Natural killer cell treated with Interleukin-12 subunit alpha and Interleukin-12 subunit beta and Interleukin-15 and Interleukin-18, amount 100 ng/mL, for 72 hours (primary cell): Measurements from ENCODE around the gene ZNF787. TPM values are rescaled to one million over a fixed set of nuclear protein-coding genes. Genes with fewer than 3 reads are reported as not detected.
"Not testable (repeated sequence)": the region's sequence is repeated elsewhere in the genome, so short reads cannot be mapped to it uniquely, and the experiment has no call there.

Source experiments
- ATAC-seq, 2 donors: fragments of 150-1000 bp; cut with Tn5 transposase in 1 of 2; sonication (Bioruptor Pico), chemical (Tn5 transposase) in 1 of 2; 2 replicates each; pipeline ENCODE4 v1.10.0; 2021
- DNase-seq: peaks from one replicate; pipeline ENCODE4 v3.0.0; 2022; ENCODE audit warnings: low spot score
- H3K27ac Mint-ChIP-seq, 2 donors: 1 replicate in 1 of 2; 2 replicates in 1 of 2; pipeline ENCODE4 v1.8.0; 2022; ENCODE audit warnings: mixed read lengths in 2 of 2, mild to moderate bottlenecking in 1 of 2, moderate library complexity in 1 of 2
- H3K27me3 Mint-ChIP-seq, 2 donors: 1 replicate in 1 of 2; 2 replicates in 1 of 2; pipeline ENCODE4 v1.8.0; 2022; ENCODE audit warnings: mixed read lengths in 2 of 2
- H3K36me3 Mint-ChIP-seq: one replicate; pipeline ENCODE4 v1.8.0; 2022; ENCODE audit warnings: mixed read lengths
- H3K4me1 Mint-ChIP-seq, 2 donors: 1 replicate in 1 of 2; 2 replicates in 1 of 2; pipeline ENCODE4 v1.8.0; 2022; ENCODE audit warnings: low read depth in 2 of 2, mixed read lengths in 2 of 2, mild to moderate bottlenecking in 1 of 2
- H3K4me3 Mint-ChIP-seq: one replicate; pipeline ENCODE4 v1.8.0; 2022; ENCODE audit warnings: mixed read lengths
- H3K9me3 Mint-ChIP-seq: 2 replicates; pipeline ENCODE4 v1.8.0; 2022; ENCODE audit warnings: mixed read lengths
- total RNA-seq, 2 donors: library from RNA; stranded (reverse); gene quantifications; one replicate each; pipeline ENCODE4 v1.2.3, GENCODE V29; 2022

The ZNF787 gene
- total RNA-seq, 2 donors from 2014 or later: 39.2 to 60.6 TPM

- peaks cover 7 to 14% of the 10 kb centered on the region in 2 donors for H3K4me1 Mint-ChIP-seq
- no peak for DNase-seq
- no peak overlapping the region for H3K27ac Mint-ChIP-seq
- no peak for ATAC-seq
- H3K36me3 Mint-ChIP-seq: no peaks in the 10 kb centered on the region
- H3K27me3 Mint-ChIP-seq: no peaks in the 10 kb centered on the region
- no peak overlapping the region for H3K4me3 Mint-ChIP-seq
- no peaks in the 10 kb centered on the region for H3K9me3 Mint-ChIP-seq
These were observed 29.3 kb upstream of the ZNF787 start for GRCh38 chr19:56150358-56150757.

- Mint-ChIP-seq H3K36me3 (no peaks in the 10 kb centered on the region), H3K4me1 (peaks cover 7 to 14% of the 10 kb centered on the region in 2 donors), H3K4me3 (no peak overlapping the region), H3K9me3 (no peaks in the 10 kb centered on the region), H3K27me3 (no peaks in the 10 kb centered on the region), H3K27ac (no peak overlapping the region)
- DNase-seq (no peak), ATAC-seq (no peak)
These were observed 28.6 kb upstream of the ZNF787 start for GRCh38 chr19:56149656-56150038.

GRCh38 chr19:56148955-56149655 is 28.0 kb upstream of the ZNF787 start:
- not testable (repeated sequence) for H3K4me3 Mint-ChIP-seq, H3K27me3 Mint-ChIP-seq, ATAC-seq, H3K27ac Mint-ChIP-seq, H3K36me3 Mint-ChIP-seq, H3K9me3 Mint-ChIP-seq, DNase-seq
- peaks cover 10 to 18% of the 10 kb centered on the region in 2 donors for H3K4me1 Mint-ChIP-seq

- peaks cover 12 to 18% of the 10 kb centered on the region in 2 donors for H3K4me1 Mint-ChIP-seq
- ATAC-seq: peak in 1 of 2 donors; percentile 26
- no peaks in the 10 kb centered on the region for H3K9me3 Mint-ChIP-seq
- DNase-seq: no peak
- no peaks in the 10 kb centered on the region for H3K27me3 Mint-ChIP-seq
- no peaks in the 10 kb centered on the region for H3K36me3 Mint-ChIP-seq
- H3K4me3 Mint-ChIP-seq: no peak overlapping the region
- no peak overlapping the region for H3K27ac Mint-ChIP-seq
These were observed 27.0 kb upstream of the ZNF787 start for GRCh38 chr19:56148096-56148495.

GRCh38 chr19:56147307-56147706 is 26.2 kb upstream of the ZNF787 start:
- DNase-seq (no peak), ATAC-seq (no peak)
- peaks cover 15 to 18% of the 10 kb centered on the region in 2 donors for H3K4me1 Mint-ChIP-seq
- no peaks in the 10 kb centered on the region for H3K9me3 Mint-ChIP-seq
- H3K4me3 Mint-ChIP-seq: no peak overlapping the region
- no peaks in the 10 kb centered on the region for H3K27me3 Mint-ChIP-seq
- no peaks in the 10 kb centered on the region for H3K36me3 Mint-ChIP-seq
- no peak overlapping the region for H3K27ac Mint-ChIP-seq

- no peak overlapping the region for H3K27ac Mint-ChIP-seq
- no peak overlapping the region for H3K4me3 Mint-ChIP-seq
- DNase-seq (no peak), ATAC-seq (no peak)
- no peaks in the 10 kb centered on the region for H3K36me3 Mint-ChIP-seq
- H3K27me3 Mint-ChIP-seq: no peaks in the 10 kb centered on the region
- H3K9me3 Mint-ChIP-seq: no peaks in the 10 kb centered on the region
- peaks cover 17 to 21% of the 10 kb centered on the region in 2 donors for H3K4me1 Mint-ChIP-seq
These were observed 25.8 kb upstream of the ZNF787 start for GRCh38 chr19:56146904-56147303.

GRCh38 chr19:56145698-56146097 is 24.6 kb upstream of the ZNF787 start:
- H3K4me3 Mint-ChIP-seq: no peak overlapping the region
- no peaks in the 10 kb centered on the region for H3K9me3 Mint-ChIP-seq
- no peak overlapping the region for H3K27ac Mint-ChIP-seq
- H3K36me3 Mint-ChIP-seq: no peaks in the 10 kb centered on the region
- peaks cover 22 to 28% of the 10 kb centered on the region in 2 donors for H3K4me1 Mint-ChIP-seq
- ATAC-seq (no peak), DNase-seq (no peak)
- no peaks in the 10 kb centered on the region for H3K27me3 Mint-ChIP-seq

GRCh38 chr19:56144831-56145230 is 23.7 kb upstream of the ZNF787 start:
- Mint-ChIP-seq H3K4me3 (no peak overlapping the region), H3K27me3 (no peaks in the 10 kb centered on the region), H3K9me3 (no peaks in the 10 kb centered on the region), H3K36me3 (no peaks in the 10 kb centered on the region), H3K27ac (no peak overlapping the region), H3K4me1 (peaks cover 25 to 31% of the 10 kb centered on the region in 2 donors)
- ATAC-seq (no peak), DNase-seq (no peak)

GRCh38 chr19:56144376-56144775 is 23.3 kb upstream of the ZNF787 start:
- H3K4me3 Mint-ChIP-seq: no peak overlapping the region
- ATAC-seq (no peak), DNase-seq (no peak)
- peaks cover 28 to 36% of the 10 kb centered on the region in 2 donors for H3K4me1 Mint-ChIP-seq
- H3K9me3 Mint-ChIP-seq: no peaks in the 10 kb centered on the region
- no peaks in the 10 kb centered on the region for H3K36me3 Mint-ChIP-seq
- H3K27me3 Mint-ChIP-seq: no peaks in the 10 kb centered on the region
- H3K27ac Mint-ChIP-seq: peak overlapping the region in 1 of 2 donors; percentile 2

- Mint-ChIP-seq H3K27ac (no peak overlapping the region), H3K9me3 (no peaks in the 10 kb centered on the region), H3K4me1 (peaks cover 28 to 41% of the 10 kb centered on the region in 2 donors), H3K36me3 (no peaks in the 10 kb centered on the region), H3K27me3 (no peaks in the 10 kb centered on the region), H3K4me3 (no peak overlapping the region)
- ATAC-seq: no peak
- no peak for DNase-seq
These were observed 21.9 kb upstream of the ZNF787 start for GRCh38 chr19:56142897-56143434.

GRCh38 chr19:56142087-56142787 is 21.1 kb upstream of the ZNF787 start:
- H3K9me3 Mint-ChIP-seq: no peaks in the 10 kb centered on the region
- peak overlapping the region; percentile 93 for H3K4me3 Mint-ChIP-seq
- H3K27ac Mint-ChIP-seq: peak overlapping the region; percentile 83 to 90
- no peak for ATAC-seq
- no peaks in the 10 kb centered on the region for H3K36me3 Mint-ChIP-seq
- H3K27me3 Mint-ChIP-seq: no peaks in the 10 kb centered on the region
- peaks cover 28 to 41% of the 10 kb centered on the region in 2 donors for H3K4me1 Mint-ChIP-seq
- no peak for DNase-seq

- H3K4me3 Mint-ChIP-seq: peak overlapping the region; percentile 93
- peak overlapping the region; percentile 83 to 90 for H3K27ac Mint-ChIP-seq
- no peaks in the 10 kb centered on the region for H3K27me3 Mint-ChIP-seq
- no peak for ATAC-seq
- DNase-seq: no peak
- no peaks in the 10 kb centered on the region for H3K9me3 Mint-ChIP-seq
- peaks cover 28 to 41% of the 10 kb centered on the region in 2 donors for H3K4me1 Mint-ChIP-seq
- no peaks in the 10 kb centered on the region for H3K36me3 Mint-ChIP-seq
These were observed 20.4 kb upstream of the ZNF787 start for GRCh38 chr19:56141417-56141993.

GRCh38 chr19:56140583-56141416 is 19.7 kb upstream of the ZNF787 start, which contains the start of gene ZNF444:
ZNF444 (plus strand) TSS chr19:56141287; CDS start chr19:56146912, 5,625 bp downstream.
- Mint-ChIP-seq H3K4me3 (peak within 1 kb of the TSS; percentile 93), H3K36me3 (no peaks in the 10 kb centered on the region), H3K9me3 (no peaks in the 10 kb centered on the region), H3K27me3 (no peaks in the 10 kb centered on the region), H3K4me1 (peaks cover 28 to 41% of the 10 kb centered on the region in 2 donors), H3K27ac (peak within 1 kb of the TSS; percentile 83 to 90)
- peak; percentile 99 for DNase-seq
- ATAC-seq: peak; percentile 96
